ENCODE data around the gene ASB2. TPM values are rescaled to one million over a fixed set of nuclear protein-coding genes. Genes with fewer than 3 reads are reported as not detected.

Gene ASB2
- total and polyA plus RNA-seq, 2 of the 13 experiments (the other 11 are each of a cell fraction or from before 2014, with no cell fraction given) = 0.82 to 4.1 TPM

GRCh38 chr14:93976477-93977057, at the start of gene ASB2 (continued):
- TF ChIP-seq ZNF142 (CRISPR knock-in tag; IDR thresholded peaks at IDR 0.05) (no peak), SRF (IDR thresholded peaks at IDR 0.05; ENCODE audit: low read depth, low read length) (peak; percentile 76; the same call in 1 of the 2 replicates), CREB1 (IDR thresholded peaks at IDR 0.05) (peak; percentile 40), CREB1 (CRISPR knock-in tag; IDR thresholded peaks at IDR 0.05) (no peak), MXD3 (CRISPR knock-in tag; IDR thresholded peaks at IDR 0.05) (no peak), ZNF672 (CRISPR knock-in tag; IDR thresholded peaks at IDR 0.05) (no peak), ZKSCAN1 (IDR thresholded peaks at IDR 0.05; ENCODE audit: low read length) (no peak), AKNA (CRISPR knock-in tag; IDR thresholded peaks at IDR 0.05; ENCODE audit: borderline replicate concordance) (no peak), ZNF687 (CRISPR knock-in tag; IDR thresholded peaks at IDR 0.05) (no peak), ZNF557 (CRISPR knock-in tag; IDR thresholded peaks at IDR 0.05) (no peak), NCOA2 (CRISPR knock-in tag; IDR thresholded peaks at IDR 0.05) (no peak), MATR3 (CRISPR knock-in tag; IDR thresholded peaks at IDR 0.05) (no peak)
